Subcutaneous abdominal adipose tissue (tissue), 5 donors: Measurements from ENCODE around the gene ALPK3.
A peak's percentile ranks its signal among the peaks of the same experiment; 100 is the strongest.

Source experiments
- H3K27ac ChIP-seq: one replicate; pipeline ENCODE4 v1.7.0; 2013; ENCODE audit warnings: low read depth, mild to moderate bottlenecking, inconsistent platforms, low read length, moderate library complexity
- H3K27me3 ChIP-seq, 5 donors: one replicate each; pipeline ENCODE4 v1.7.0; 2013; ENCODE audit warnings: low read length in 5 of 5, inconsistent platforms in 1 of 5; ENCODE audit not compliant: control insufficient read depth in 5 of 5, insufficient read depth in 4 of 5
- H3K36me3 ChIP-seq, 5 donors: one replicate each; pipeline ENCODE4 v1.7.0; 2013; ENCODE audit warnings: low read length in 5 of 5; ENCODE audit not compliant: control insufficient read depth in 5 of 5, insufficient read depth in 5 of 5
- H3K4me1 ChIP-seq, 5 donors: one replicate each; pipeline ENCODE4 v1.7.0; 2013; ENCODE audit warnings: low read length in 5 of 5, mild to moderate bottlenecking in 3 of 5, moderate library complexity in 1 of 5; ENCODE audit not compliant: control insufficient read depth in 5 of 5, insufficient read depth in 5 of 5
- H3K4me3 ChIP-seq, 5 donors: one replicate each; pipeline ENCODE4 v1.7.0; 2013; ENCODE audit warnings: low read length in 5 of 5, low read depth in 1 of 5
- H3K9ac ChIP-seq, 5 donors: one replicate each; pipeline ENCODE4 v1.7.0; 2013; ENCODE audit warnings: low read length in 5 of 5, mild to moderate bottlenecking in 4 of 5, moderate library complexity in 3 of 5
- H3K9me3 ChIP-seq, 5 donors: one replicate each; pipeline ENCODE4 v1.7.0; 2013; ENCODE audit warnings: low read length in 5 of 5; ENCODE audit not compliant: control insufficient read depth in 5 of 5
- donor health status: healthy.
- donor health status: healthy.
- donor health status: healthy.
- donor health status: healthy.
- donor health status: healthy.

Gene ALPK3

GRCh38 chr15:84856731-84857417 lies 39.7 kb downstream of the ALPK3 start:
- Histone ChIP-seq H3K9ac (no peak overlapping the region), H3K27me3 (no peaks in the 10 kb centered on the region), H3K36me3 (peaks cover 0 to 35% (median 21%) of the 10 kb centered on the region in 5 donors), H3K27ac (no peak overlapping the region), H3K9me3 (no peaks in the 10 kb centered on the region), H3K4me1 (no peaks in the 10 kb centered on the region), H3K4me3 (no peak overlapping the region)

GRCh38 chr15:84857418-84858004 lies 40.4 kb downstream of the ALPK3 start:
- H3K4me1 ChIP-seq, result no peaks in the 10 kb centered on the region
- H3K9me3 ChIP-seq, result no peaks in the 10 kb centered on the region
- no peak overlapping the region for H3K27ac ChIP-seq
- no peaks in the 10 kb centered on the region for H3K27me3 ChIP-seq
- H3K9ac ChIP-seq, result no peak overlapping the region
- no peak overlapping the region for H3K4me3 ChIP-seq
- peaks cover 0 to 38% (median 21%) of the 10 kb centered on the region in 5 donors for H3K36me3 ChIP-seq

GRCh38 chr15:84858231-84858630 lies 41.1 kb downstream of the ALPK3 start:
- no peaks in the 10 kb centered on the region for H3K27me3 ChIP-seq
- peaks cover 0 to 41% (median 21%) of the 10 kb centered on the region in 5 donors for H3K36me3 ChIP-seq
- no peak overlapping the region for H3K9ac ChIP-seq
- peaks cover 0 to 3% (median 1%) of the 10 kb centered on the region in 5 donors for H3K4me1 ChIP-seq
- H3K27ac ChIP-seq, result no peak overlapping the region
- no peak overlapping the region for H3K4me3 ChIP-seq
- H3K9me3 ChIP-seq, result no peaks in the 10 kb centered on the region

GRCh38 chr15:84859144-84859543 lies 42.0 kb downstream of the ALPK3 start:
- H3K4me1 ChIP-seq, result peaks cover 0 to 12% (median 10%) of the 10 kb centered on the region in 5 donors
- no peak overlapping the region for H3K27ac ChIP-seq
- no peaks in the 10 kb centered on the region for H3K27me3 ChIP-seq
- H3K36me3 ChIP-seq, result peaks cover 0 to 41% (median 21%) of the 10 kb centered on the region in 5 donors
- H3K4me3 ChIP-seq, result no peak overlapping the region
- H3K9ac ChIP-seq, result no peak overlapping the region
- no peaks in the 10 kb centered on the region for H3K9me3 ChIP-seq

- Histone ChIP-seq H3K9me3 (no peaks in the 10 kb centered on the region), H3K36me3 (peaks cover 0 to 41% (median 23%) of the 10 kb centered on the region in 5 donors), H3K27me3 (no peaks in the 10 kb centered on the region), H3K9ac (no peak overlapping the region), H3K4me3 (no peak overlapping the region), H3K27ac (no peak overlapping the region), H3K4me1 (peaks cover 0 to 17% (median 15%) of the 10 kb centered on the region in 5 donors)
These were observed 42.5 kb downstream of the ALPK3 start for GRCh38 chr15:84859651-84860050.

DNA sequence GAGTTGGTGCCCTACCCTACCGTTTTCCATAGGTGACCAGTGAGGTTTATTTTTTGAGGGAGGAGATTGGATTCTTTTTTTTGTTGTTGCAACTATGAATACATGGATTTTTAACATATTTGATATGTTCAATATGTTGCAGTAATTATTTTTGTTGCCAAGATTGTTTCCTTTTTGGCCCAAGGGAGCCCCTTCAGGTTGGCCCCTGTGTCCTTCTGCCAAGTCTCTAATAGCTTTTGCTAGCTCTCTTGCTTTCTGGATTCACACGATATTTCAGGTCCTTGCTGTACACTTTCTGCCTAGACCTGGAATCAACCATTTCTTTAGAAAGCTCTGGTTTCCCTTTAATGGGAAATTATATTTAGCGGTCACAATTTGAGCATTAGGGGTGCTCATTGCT lies 44.6 kb downstream of the ALPK3 start:
- H3K27ac ChIP-seq, result no peak overlapping the region
- H3K4me3 ChIP-seq, result no peak overlapping the region
- no peaks in the 10 kb centered on the region for H3K9me3 ChIP-seq
- H3K9ac ChIP-seq, result no peak overlapping the region
- H3K4me1 ChIP-seq, result peaks cover 0 to 17% (median 15%) of the 10 kb centered on the region in 5 donors
- peaks cover 0 to 36% (median 19%) of the 10 kb centered on the region in 5 donors for H3K36me3 ChIP-seq
- H3K27me3 ChIP-seq, result no peaks in the 10 kb centered on the region

- Histone ChIP-seq H3K9me3 (no peaks in the 10 kb centered on the region), H3K27me3 (no peaks in the 10 kb centered on the region), H3K36me3 (peaks cover 0 to 36% (median 17%) of the 10 kb centered on the region in 5 donors), H3K27ac (no peak overlapping the region), H3K9ac (peak overlapping the region in 1 of 5 donors; percentile 22), H3K4me3 (no peak overlapping the region), H3K4me1 (peaks cover 0 to 17% (median 15%) of the 10 kb centered on the region in 5 donors)
These were observed 45.2 kb downstream of the ALPK3 start for GRCh38 chr15:84862214-84862975.

DNA sequence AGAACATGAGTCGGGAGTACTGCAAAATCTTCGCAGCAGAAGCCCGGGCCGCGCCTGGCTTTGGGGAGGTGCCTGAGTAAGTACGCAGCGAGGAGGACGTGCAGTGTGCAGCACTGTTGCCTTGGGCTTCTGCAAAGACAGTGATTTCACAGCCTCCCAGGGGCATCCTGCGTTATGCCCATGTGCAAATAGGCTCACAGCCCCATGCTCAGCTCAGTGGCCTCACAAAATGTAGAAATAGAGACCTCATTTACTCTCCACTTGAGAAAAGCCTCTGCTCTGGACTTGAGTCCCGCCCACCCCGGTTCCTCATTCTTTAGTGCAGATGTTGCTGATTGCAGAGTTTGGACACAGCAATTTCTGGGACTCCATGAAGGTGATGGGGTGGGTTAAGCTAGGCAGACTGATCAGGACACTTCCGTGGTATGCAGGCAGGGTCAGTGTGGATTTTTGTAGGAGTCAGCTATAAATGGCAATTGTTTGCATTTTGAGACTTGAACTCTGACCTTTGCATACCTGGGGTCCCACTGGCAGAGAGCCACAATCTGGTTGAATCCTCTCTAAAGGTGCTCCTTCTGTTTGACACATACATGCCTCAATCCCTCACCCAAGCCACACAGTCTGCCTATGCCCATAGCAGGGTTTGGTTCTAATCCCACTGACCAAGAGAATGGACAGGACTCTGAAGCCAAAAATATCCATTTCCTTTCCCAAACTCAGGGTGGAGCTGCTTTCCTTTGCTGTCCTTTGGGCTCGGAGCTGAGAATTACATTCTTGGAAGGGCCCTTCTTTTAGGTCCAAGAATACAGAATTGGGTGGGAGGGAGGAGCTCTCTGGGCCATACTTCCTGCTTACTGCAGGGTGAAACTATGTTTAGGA lies 46.6 kb downstream of the ALPK3 start:
- H3K4me1 ChIP-seq, result peaks cover 0 to 17% (median 15%) of the 10 kb centered on the region in 5 donors
- no peaks in the 10 kb centered on the region for H3K27me3 ChIP-seq
- H3K9ac ChIP-seq, result no peak overlapping the region
- peak overlapping the region in 2 of 5 donors; percentile 29 to 45 for H3K4me3 ChIP-seq
- H3K36me3 ChIP-seq, result peaks cover 0 to 38% (median 25%) of the 10 kb centered on the region in 5 donors
- no peaks in the 10 kb centered on the region for H3K9me3 ChIP-seq
- no peak overlapping the region for H3K27ac ChIP-seq

- peaks cover 0 to 17% (median 15%) of the 10 kb centered on the region in 5 donors for H3K4me1 ChIP-seq
- H3K4me3 ChIP-seq, result peak overlapping the region in 2 of 5 donors; percentile 29 to 45
- no peak overlapping the region for H3K9ac ChIP-seq
These were observed 47.3 kb downstream of the ALPK3 start for GRCh38 chr15:84864444-84864795.

More at GRCh38 chr15:84864444-84864795, 47.3 kb downstream of the ALPK3 start:
- Histone ChIP-seq H3K9me3 (no peaks in the 10 kb centered on the region), H3K27ac (no peak overlapping the region), H3K36me3 (peaks cover 0 to 37% (median 28%) of the 10 kb centered on the region in 5 donors), H3K27me3 (no peaks in the 10 kb centered on the region)
